ENCODE data around the gene CTSZ.
A peak's percentile ranks its signal among the peaks of the same experiment; 100 is the strongest.

The CTSZ gene

GRCh38 chr20:59035381-59035780 is 28.3 kb upstream of the CTSZ start:
- no peaks in the 10 kb centered on the region for H3K9me3 ChIP-seq (ENCODE audit: low read length)
- no peak overlapping the region for H3K9ac ChIP-seq (ENCODE audit: low read length)
- no peak overlapping the region for H2AFZ ChIP-seq (ENCODE audit: low read length)
- no peak for TF ChIP-seq CTCF (IDR thresholded peaks at IDR 0.05; ENCODE audit: low read length)
- no peak for TF ChIP-seq EZH2 (IDR thresholded peaks at IDR 0.05; ENCODE audit: borderline replicate concordance, low read length)
- peaks cover 40% of the 10 kb centered on the region for H3K4me1 ChIP-seq (ENCODE audit: insufficient read depth, low read length, severe bottlenecking)
- no peaks in the 10 kb centered on the region for H3K27me3 ChIP-seq (ENCODE audit: insufficient read depth, low read length)
- H3K79me2 ChIP-seq (ENCODE audit: insufficient read depth, low read length): peaks cover 45% of the 10 kb centered on the region
- no peak overlapping the region for H3K4me2 ChIP-seq (ENCODE audit: low read length)
- 0 out of 2 replicates have a peak, but pooled peaks cover 3% of the 10 kb centered on the region for H4K20me1 ChIP-seq (ENCODE audit: insufficient read depth, low read length)
- H3K4me3 ChIP-seq (ENCODE audit: low read depth, low read length, poor library complexity, severe bottlenecking): no peak overlapping the region
- peaks cover 81% of the 10 kb centered on the region for H3K36me3 ChIP-seq (ENCODE audit: insufficient read depth, low read length)
- no peak overlapping the region for H3K27ac ChIP-seq (ENCODE audit: low read depth, low read length, poor library complexity, severe bottlenecking)
- H3F3A ChIP-seq (ENCODE audit: insufficient read depth, low read length): peaks cover 13% of the 10 kb centered on the region
- no peaks in the 10 kb centered on the region for H3K9me2 ChIP-seq (ENCODE audit: low read depth, low read length)

GRCh38 chr20:59033616-59034165 is 26.6 kb upstream of the CTSZ start:
- peaks cover 13% of the 10 kb centered on the region for H3F3A ChIP-seq (ENCODE audit: insufficient read depth, low read length)
- H3K9me3 ChIP-seq (ENCODE audit: low read length): no peaks in the 10 kb centered on the region
- H3K9me2 ChIP-seq (ENCODE audit: low read depth, low read length): no peaks in the 10 kb centered on the region
- no peaks in the 10 kb centered on the region for H3K27me3 ChIP-seq (ENCODE audit: insufficient read depth, low read length)
- TF ChIP-seq EZH2 (IDR thresholded peaks at IDR 0.05; ENCODE audit: borderline replicate concordance, low read length): no peak
- no peak for TF ChIP-seq CTCF (IDR thresholded peaks at IDR 0.05; ENCODE audit: low read length)
- H3K9ac ChIP-seq (ENCODE audit: low read length): peak overlapping the region; percentile 76; the same call in 1 of the 2 replicates
- 0 out of 2 replicates have a peak, but pooled peaks cover 3% of the 10 kb centered on the region for H4K20me1 ChIP-seq (ENCODE audit: insufficient read depth, low read length)
- peaks cover 44% of the 10 kb centered on the region for H3K79me2 ChIP-seq (ENCODE audit: insufficient read depth, low read length)
- H3K4me2 ChIP-seq (ENCODE audit: low read length): no peak overlapping the region
- H3K4me1 ChIP-seq (ENCODE audit: insufficient read depth, low read length, severe bottlenecking): peaks cover 40% of the 10 kb centered on the region
- H3K36me3 ChIP-seq (ENCODE audit: insufficient read depth, low read length): peaks cover 87% of the 10 kb centered on the region
- H3K4me3 ChIP-seq (ENCODE audit: low read depth, low read length, poor library complexity, severe bottlenecking): no peak overlapping the region
- no peak overlapping the region for H2AFZ ChIP-seq (ENCODE audit: low read length)
- no peak overlapping the region for H3K27ac ChIP-seq (ENCODE audit: low read depth, low read length, poor library complexity, severe bottlenecking)

GRCh38 chr20:59033093-59033492 is 26.0 kb upstream of the CTSZ start:
- H2AFZ ChIP-seq (ENCODE audit: low read length): no peak overlapping the region
- H3K9me3 ChIP-seq (ENCODE audit: low read length): no peaks in the 10 kb centered on the region
- no peaks in the 10 kb centered on the region for H3K9me2 ChIP-seq (ENCODE audit: low read depth, low read length)
- H3K36me3 ChIP-seq (ENCODE audit: insufficient read depth, low read length): peaks cover 87% of the 10 kb centered on the region
- H3K79me2 ChIP-seq (ENCODE audit: insufficient read depth, low read length): peaks cover 44% of the 10 kb centered on the region
- H3F3A ChIP-seq (ENCODE audit: insufficient read depth, low read length): peaks cover 13% of the 10 kb centered on the region
- peak overlapping the region; percentile 76 for H3K9ac ChIP-seq (ENCODE audit: low read length)
- peak overlapping the region; percentile 75 for H3K4me2 ChIP-seq (ENCODE audit: low read length)
- peak overlapping the region; percentile 44 for H3K27ac ChIP-seq (ENCODE audit: low read depth, low read length, poor library complexity, severe bottlenecking)
- H3K4me3 ChIP-seq (ENCODE audit: low read depth, low read length, poor library complexity, severe bottlenecking): peak overlapping the region; percentile 93
- no peak for TF ChIP-seq EZH2 (IDR thresholded peaks at IDR 0.05; ENCODE audit: borderline replicate concordance, low read length)
- no peak for TF ChIP-seq CTCF (IDR thresholded peaks at IDR 0.05; ENCODE audit: low read length)
- H4K20me1 ChIP-seq (ENCODE audit: insufficient read depth, low read length): 0 out of 2 replicates have a peak, but pooled peaks cover 3% of the 10 kb centered on the region
- H3K27me3 ChIP-seq (ENCODE audit: insufficient read depth, low read length): no peaks in the 10 kb centered on the region
- H3K4me1 ChIP-seq (ENCODE audit: insufficient read depth, low read length, severe bottlenecking): peaks cover 44% of the 10 kb centered on the region
